ENCODE measurements around the gene C4orf51.
"Not testable (repeated sequence)": the region's sequence is repeated elsewhere in the genome, so short reads cannot be mapped to it uniquely, and the experiment has no call there.

The C4orf51 gene

GRCh38 chr4:145679991-145680455, at the start of gene C4orf51:
Gene C4orf51 (plus strand): TSS chr4:145680146. CDS start chr4:145680204, 58 bp downstream.
- DNase-seq = no peak

GRCh38 chr4:145635117-145635516, 44.8 kb upstream of the C4orf51 start:
- no peak for DNase-seq

GRCh38 chr4:145635630-145636029, 44.3 kb upstream of the C4orf51 start:
- no peak for DNase-seq

GRCh38 chr4:145639186-145639698, 40.7 kb upstream of the C4orf51 start:
- DNase-seq = no peak

GRCh38 chr4:145640236-145640635, 39.7 kb upstream of the C4orf51 start:
- not testable (repeated sequence) for DNase-seq

GRCh38 chr4:145643295-145643694, 36.7 kb upstream of the C4orf51 start:
- DNase-seq = no peak

- DNase-seq = no peak
These were observed 35.2 kb upstream of the C4orf51 start for GRCh38 chr4:145644699-145645098.

GRCh38 chr4:145656156-145656555, 23.8 kb upstream of the C4orf51 start:
- no peak for DNase-seq

- no peak for DNase-seq
These were observed 19.9 kb upstream of the C4orf51 start for GRCh38 chr4:145660064-145660463.

GRCh38 chr4:145663194-145663593, 16.8 kb upstream of the C4orf51 start:
- DNase-seq = no peak

- DNase-seq = no peak
These were observed 14.2 kb upstream of the C4orf51 start for GRCh38 chr4:145665773-145666172.

GRCh38 chr4:145670422-145670821, 9.5 kb upstream of the C4orf51 start:
- DNase-seq = no peak

GRCh38 chr4:145679520-145679919, 426 bp upstream of the C4orf51 start:
- peak; percentile 19 for DNase-seq

- no peak for DNase-seq
These were observed 956 bp downstream of the C4orf51 start for GRCh38 chr4:145680902-145681301.

GRCh38 chr4:145681518-145681917, 1.6 kb downstream of the C4orf51 start:
- DNase-seq = no peak

GRCh38 chr4:145681956-145682355, 2.0 kb downstream of the C4orf51 start:
- DNase-seq = no peak

- DNase-seq = no peak
These were observed 7.0 kb downstream of the C4orf51 start for GRCh38 chr4:145686991-145687390.

- no peak for DNase-seq
These were observed 10.7 kb downstream of the C4orf51 start for GRCh38 chr4:145690610-145691009.

- not testable (repeated sequence) for DNase-seq
These were observed 11.5 kb downstream of the C4orf51 start for GRCh38 chr4:145691416-145691815.

GRCh38 chr4:145694929-145695328, 15.0 kb downstream of the C4orf51 start:
- no peak for DNase-seq

- no peak for DNase-seq
These were observed 17.4 kb downstream of the C4orf51 start for GRCh38 chr4:145697332-145697731.

- no peak for DNase-seq
These were observed 18.6 kb downstream of the C4orf51 start for GRCh38 chr4:145698507-145698906.

GRCh38 chr4:145703850-145704497, 24.0 kb downstream of the C4orf51 start:
- no peak for DNase-seq

- DNase-seq = no peak
These were observed 29.4 kb downstream of the C4orf51 start for GRCh38 chr4:145709336-145709735.

GRCh38 chr4:145709843-145710242, 29.9 kb downstream of the C4orf51 start:
- DNase-seq = no peak
